Neuronal stem cell (in vitro differentiated cells): ENCODE results near the gene CNIH2.

Experiments
- DNase-seq: peaks from one replicate; pipeline ENCODE4 v3.0.0-alpha.2; 2013; ENCODE audit warnings: low spot score
- H2AFZ ChIP-seq: one replicate; pipeline ENCODE4 v1.6.1; 2013; ENCODE audit warnings: mild to moderate bottlenecking, low read length, inconsistent platforms
- H2AK5ac ChIP-seq: 2 replicates; pipeline ENCODE4 v1.6.1; 2013; ENCODE audit warnings: low read depth, mild to moderate bottlenecking, inconsistent platforms, low read length, moderate library complexity, mixed read lengths
- H2BK120ac ChIP-seq: 2 replicates; pipeline ENCODE4 v1.6.1; 2013; ENCODE audit warnings: low read depth, mild to moderate bottlenecking, inconsistent platforms, low read length, moderate library complexity, mixed read lengths
- H2BK12ac ChIP-seq: one replicate; pipeline ENCODE4 v1.6.1; 2013; ENCODE audit warnings: low read length, inconsistent platforms
- H2BK15ac ChIP-seq: 2 replicates; pipeline ENCODE4 v1.6.1; 2013; ENCODE audit warnings: mild to moderate bottlenecking, low read length, inconsistent platforms, mixed read lengths
- H2BK5ac ChIP-seq: one replicate; pipeline ENCODE4 v1.6.1; 2013; ENCODE audit warnings: inconsistent platforms, mild to moderate bottlenecking, low read length, moderate library complexity
- H3K14ac ChIP-seq: one replicate; pipeline ENCODE4 v1.6.1; 2013; ENCODE audit warnings: low read length, inconsistent platforms
- H3K18ac ChIP-seq: 2 replicates; pipeline ENCODE4 v1.6.1; 2013; ENCODE audit warnings: low read length, inconsistent platforms
- H3K23ac ChIP-seq: 2 replicates; pipeline ENCODE4 v1.6.1; 2013; ENCODE audit warnings: low read depth, mild to moderate bottlenecking, mixed read lengths, low read length, inconsistent platforms; ENCODE audit not compliant: poor library complexity
- H3K27ac ChIP-seq: replicated peaks from 3 replicates; pipeline ENCODE4 v1.5.1; 2013; ENCODE audit warnings: low read length, inconsistent platforms
- H3K27me3 ChIP-seq, 3 experiments: 2 replicates each; pipeline ENCODE4 v1.6.1; 2013; ENCODE audit warnings: low read length in 3 of 3, mild to moderate bottlenecking in 2 of 3, inconsistent platforms in 1 of 3, low read depth in 1 of 3, mixed read lengths in 1 of 3, moderate library complexity in 1 of 3; ENCODE audit not compliant: control insufficient read depth in 3 of 3, insufficient read depth in 3 of 3
- H3K36me3 ChIP-seq, 2 donors: replicated peaks in 1 of 2; 2 replicates each; pipeline ENCODE4 v1.6.1; 2013; ENCODE audit warnings: low read length in 2 of 2; ENCODE audit not compliant: control insufficient read depth in 2 of 2, insufficient read depth in 2 of 2
- H3K4ac ChIP-seq: 2 replicates; pipeline ENCODE4 v1.6.1; 2013; ENCODE audit warnings: inconsistent platforms, mild to moderate bottlenecking, low read length, moderate library complexity
- H3K4me1 ChIP-seq, 2 donors: 1 replicate in 1 of 2; 2 replicates in 1 of 2; pipeline ENCODE4 v1.6.1; 2013; ENCODE audit warnings: low read length in 2 of 2, low read depth in 1 of 2; ENCODE audit not compliant: control insufficient read depth in 2 of 2, insufficient read depth in 1 of 2
- H3K4me2 ChIP-seq: one replicate; pipeline ENCODE4 v1.6.1; 2013; ENCODE audit warnings: mild to moderate bottlenecking, low read length, inconsistent platforms; ENCODE audit not compliant: insufficient read depth, poor library complexity, severe bottlenecking
- H3K4me3 ChIP-seq, 2 donors: 2 replicates each; pipeline ENCODE4 v1.5.1; 2013; ENCODE audit warnings: low read length in 2 of 2, mild to moderate bottlenecking in 2 of 2, inconsistent platforms in 1 of 2, moderate library complexity in 1 of 2
- H3K79me1 ChIP-seq: one replicate; pipeline ENCODE4 v1.6.1; 2013; ENCODE audit warnings: low read depth, mild to moderate bottlenecking, inconsistent platforms, low read length, moderate library complexity
- H3K9ac ChIP-seq: one replicate; pipeline ENCODE4 v1.6.1; 2013; ENCODE audit warnings: mild to moderate bottlenecking, low read depth, low read length, inconsistent platforms; ENCODE audit not compliant: poor library complexity
- H3K9me3 ChIP-seq, 2 donors: replicated peaks in 1 of 2; 2 replicates each; pipeline versions ENCODE3 to v1.6.1; 2013; ENCODE audit warnings: low read length in 2 of 2, mild to moderate bottlenecking in 2 of 2, inconsistent platforms in 1 of 2, low read depth in 1 of 2, mixed read lengths in 1 of 2, moderate library complexity in 1 of 2; ENCODE audit not compliant: control insufficient read depth in 2 of 2, insufficient read depth in 1 of 2
- H4K8ac ChIP-seq: one replicate; pipeline ENCODE4 v1.6.1; 2013; ENCODE audit warnings: low read depth, mild to moderate bottlenecking, inconsistent platforms, low read length, moderate library complexity
- H4K91ac ChIP-seq: one replicate; pipeline ENCODE4 v1.6.1; 2013; ENCODE audit warnings: low read length, low read depth, mild to moderate bottlenecking, inconsistent platforms; ENCODE audit not compliant: poor library complexity
- WGBS, 2 donors: extraction: QIAGEN DNeasy Blood & Tissue Kit; methylation state at CpG; one replicate each; pipeline ENCODE4 v1.1.7; 2013; ENCODE audit warnings: missing lambda C conversion rate in 2 of 2, mixed read lengths in 1 of 2; ENCODE audit not compliant: insufficient read length in 2 of 2, insufficient replicate concordance in 1 of 2; ENCODE audit errors: extremely low coverage in 2 of 2; 5-methylcytosine and 5-hydroxymethylcytosine counted together

CNIH2 gene

DNA sequence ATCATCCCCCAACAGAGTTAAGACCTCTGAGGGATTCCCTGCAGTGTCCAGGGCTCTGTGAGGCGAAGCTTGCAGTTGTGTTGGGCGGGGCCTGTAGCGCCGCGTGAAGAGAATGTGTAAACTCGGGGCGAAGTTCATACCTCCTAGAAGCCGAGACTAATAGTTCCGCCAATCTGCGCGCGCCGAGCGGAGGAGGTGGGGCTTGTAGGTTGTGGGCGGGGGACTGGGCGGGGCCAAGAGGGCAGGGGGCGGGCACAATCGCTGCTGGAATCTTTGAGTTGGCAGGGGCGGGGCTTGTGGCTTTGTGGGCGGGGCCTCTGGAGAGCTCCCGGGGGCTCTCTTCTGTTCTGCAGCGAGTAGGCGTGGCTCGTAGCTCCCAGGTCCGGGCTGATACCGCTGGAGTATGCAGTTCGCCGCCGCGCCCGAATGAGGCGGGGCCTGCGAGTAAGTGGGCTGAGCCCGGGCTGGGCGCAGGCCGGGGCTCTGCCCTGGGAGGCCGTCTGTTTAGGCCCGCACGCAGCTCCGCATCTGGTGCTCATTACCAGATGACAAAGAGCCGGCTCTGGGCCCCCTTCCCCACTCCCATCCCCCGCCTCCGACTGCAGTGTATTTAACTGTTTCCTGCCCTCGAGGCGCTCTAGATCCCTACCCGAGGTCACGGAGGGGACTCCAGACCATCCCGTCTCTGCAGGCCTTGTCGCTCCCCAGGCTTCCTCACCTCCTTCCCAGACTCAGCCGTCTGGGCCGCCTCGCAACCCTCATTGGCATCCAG lies 34.8 kb downstream of the CNIH2 start:
- DNase-seq = peak; percentile 98
- Histone ChIP-seq H2BK12ac (no peak overlapping the region), H2BK5ac (no peak overlapping the region), H3K79me1 (no peaks in the 10 kb centered on the region), H3K27ac (peak overlapping the region; percentile 93), H3K14ac (no peak overlapping the region), H4K91ac (no peak overlapping the region), H3K9ac (peak overlapping the region; percentile 64), H2AK5ac (no peak overlapping the region), H3K9me3 (no peaks in the 10 kb centered on the region), H3K23ac (peak overlapping the region; percentile 45), H4K8ac (peak overlapping the region; percentile 70), H2AFZ (peak overlapping the region; percentile 93), H3K4me3 (peak overlapping the region; percentile 56 to 82), H3K4ac (no peak overlapping the region), H3K27me3 (peaks cover 0 to 2% (median 0%) of the 10 kb centered on the region in 3 experiments), H3K36me3 (no peaks in the 10 kb centered on the region), H2BK15ac (peak overlapping the region; percentile 96), H3K4me2 (peak overlapping the region; percentile 64), H2BK120ac (no peak overlapping the region), H3K18ac (peak overlapping the region; percentile 96), H3K4me1 (peaks cover 15 to 20% of the 10 kb centered on the region in 2 donors)
- no CpG with 5 or more reads among the region's 52 CpGs for WGBS, 2 donors

DNA sequence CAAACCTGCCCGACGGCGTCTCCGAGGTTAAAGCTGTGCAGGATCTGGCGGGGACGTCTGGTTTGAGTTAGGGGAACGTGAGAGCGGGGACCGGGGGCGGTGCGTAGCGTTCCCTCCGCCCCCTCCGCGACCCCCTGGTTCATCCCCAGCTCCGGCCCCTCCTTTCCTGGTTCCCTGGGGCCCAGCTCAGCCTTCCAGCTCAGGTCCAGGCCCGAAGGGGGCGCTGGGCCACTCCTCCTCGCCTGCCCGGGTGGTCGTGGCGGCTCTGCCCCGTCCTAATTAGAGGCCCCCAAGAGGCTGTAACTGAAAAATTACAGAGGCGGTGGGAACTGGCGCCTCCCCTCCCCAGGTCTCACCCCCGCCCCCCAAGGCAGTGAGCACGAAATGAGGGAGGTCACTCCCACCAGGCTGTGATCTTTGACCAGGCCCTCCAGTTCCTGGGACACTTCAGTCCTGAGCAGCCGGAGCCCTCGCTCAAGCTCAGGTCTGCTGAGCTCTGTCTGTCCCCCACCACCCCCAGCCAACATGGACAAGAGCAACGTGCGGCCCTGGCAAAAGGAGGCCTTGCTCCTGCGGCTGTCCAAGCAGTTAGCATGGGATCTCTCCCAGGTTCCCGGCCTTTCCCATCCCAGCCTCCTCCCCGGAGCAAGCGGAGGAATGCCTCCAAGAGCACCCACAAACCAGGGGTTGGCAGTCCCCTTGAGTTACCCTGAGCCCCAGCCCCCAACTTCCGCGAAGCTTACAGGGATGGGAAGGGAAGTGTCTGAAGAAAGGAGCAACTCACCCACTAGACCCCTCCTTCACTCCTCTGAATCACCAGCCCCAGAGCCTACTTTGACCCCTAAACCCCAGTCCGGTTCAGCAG lies 35.6 kb downstream of the CNIH2 start:
- Histone ChIP-seq H3K27me3 (peaks cover 0 to 2% (median 0%) of the 10 kb centered on the region in 3 experiments), H2BK12ac (peak overlapping the region; percentile 86), H2BK120ac (peak overlapping the region; percentile 93), H3K4me3 (peak overlapping the region; percentile 38 to 55), H2AFZ (peak overlapping the region; percentile 81), H3K9me3 (no peaks in the 10 kb centered on the region), H3K36me3 (no peaks in the 10 kb centered on the region), H2BK15ac (peak overlapping the region; percentile 96), H4K8ac (peak overlapping the region; percentile 70), H3K4me1 (peaks cover 22 to 28% of the 10 kb centered on the region in 2 donors), H3K9ac (peak overlapping the region; percentile 79), H3K18ac (peak overlapping the region; percentile 97), H3K23ac (peak overlapping the region; percentile 45), H2AK5ac (peak overlapping the region; percentile 94), H3K4ac (peak overlapping the region; percentile 86), H3K27ac (peak overlapping the region; percentile 93), H2BK5ac (no peak overlapping the region), H3K79me1 (no peaks in the 10 kb centered on the region), H3K4me2 (peak overlapping the region; percentile 43), H4K91ac (no peak overlapping the region), H3K14ac (no peak overlapping the region)
- DNase-seq = peak; percentile 51
- WGBS, 2 donors = no CpG with 5 or more reads among the region's 38 CpGs

DNA sequence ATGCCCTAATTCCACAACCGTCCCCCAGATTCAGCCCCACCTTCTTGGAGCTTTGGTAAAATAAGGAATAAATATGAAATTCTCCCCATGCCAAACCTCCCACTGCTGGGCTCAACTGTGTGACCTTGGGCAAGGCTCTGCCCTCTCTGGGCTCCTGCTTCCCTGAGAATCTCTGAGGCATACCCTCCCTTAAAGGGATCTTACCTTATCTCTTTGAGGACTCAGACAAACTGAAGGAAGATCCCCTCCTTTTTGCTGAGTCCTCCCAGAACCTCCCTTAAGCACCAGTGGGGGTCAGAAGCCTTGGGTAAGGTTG lies 36.2 kb downstream of the CNIH2 start:
- Histone ChIP-seq H3K9me3 (no peaks in the 10 kb centered on the region), H3K4me3 (no peak overlapping the region), H2BK5ac (peak overlapping the region; percentile 59), H3K36me3 (no peaks in the 10 kb centered on the region), H3K23ac (no peak overlapping the region), H2BK12ac (no peak overlapping the region), H2BK120ac (peak overlapping the region; percentile 93), H3K4me1 (peaks cover 22 to 30% of the 10 kb centered on the region in 2 donors), H2BK15ac (peak overlapping the region; percentile 96), H4K91ac (no peak overlapping the region), H2AK5ac (peak overlapping the region; percentile 98), H3K14ac (no peak overlapping the region), H3K27ac (no peak overlapping the region), H2AFZ (no peak overlapping the region), H4K8ac (no peak overlapping the region), H3K79me1 (no peaks in the 10 kb centered on the region), H3K4me2 (no peak overlapping the region), H3K4ac (no peak overlapping the region), H3K18ac (peak overlapping the region; percentile 97), H3K9ac (no peak overlapping the region), H3K27me3 (peaks cover 0 to 2% (median 0%) of the 10 kb centered on the region in 3 experiments)
- WGBS, 2 donors = no CpG with 5 or more reads among the region's 1 CpG
- DNase-seq = no peak
